GM13977 (cell line): Measurements from ENCODE around the gene SHROOM3.

ENCODE experiments used
- DNase-seq: peaks from one replicate; pipeline ENCODE4 v3.0.0; 2012; ENCODE audit warnings: low spot score
- in situ Hi-C: fragments of 300-500 bp; cut with MboI; formaldehyde crosslinking; loops from one replicate; pipeline ENCODE4 v1.12.0; 2022; ENCODE audit warnings: low sequenced_read_pairs, low pct_unique_long_range_greater_than_20kb, mixed read lengths, inconsistent platforms; ENCODE audit not compliant: unreplicated experiment
- TF ChIP-seq, protein P1 (sequence below): IDR thresholded peaks from 2 replicates; pipeline ENCODE4 v1.5.1; 2012; ENCODE audit warnings: mild to moderate bottlenecking, control low read depth; ENCODE audit not compliant: insufficient read depth; ENCODE audit errors: extremely low read depth, missing control alignments

Gene SHROOM3

DNA sequence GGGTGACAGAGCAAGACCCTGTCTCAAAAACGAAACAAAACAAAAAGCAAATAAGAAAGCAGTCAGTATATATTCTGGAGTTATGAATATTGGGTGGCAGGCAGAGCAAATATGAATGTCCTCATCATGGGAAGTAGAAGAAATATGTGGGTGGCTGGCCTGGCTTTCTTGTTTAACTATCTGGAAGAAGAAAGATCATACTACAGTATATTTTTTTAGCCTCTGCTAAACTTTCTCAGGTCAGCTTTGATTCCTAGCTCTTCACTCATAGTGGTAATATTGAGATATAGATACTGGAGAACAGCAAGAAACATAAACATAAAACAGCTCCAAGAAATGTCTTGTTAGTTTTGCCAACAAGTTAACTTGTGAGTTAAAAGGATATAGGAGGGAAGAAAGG is 270.4 kb downstream of the SHROOM3 start:
- in situ Hi-C loops = no loop called here
- TF ChIP-seq, protein P1, sequence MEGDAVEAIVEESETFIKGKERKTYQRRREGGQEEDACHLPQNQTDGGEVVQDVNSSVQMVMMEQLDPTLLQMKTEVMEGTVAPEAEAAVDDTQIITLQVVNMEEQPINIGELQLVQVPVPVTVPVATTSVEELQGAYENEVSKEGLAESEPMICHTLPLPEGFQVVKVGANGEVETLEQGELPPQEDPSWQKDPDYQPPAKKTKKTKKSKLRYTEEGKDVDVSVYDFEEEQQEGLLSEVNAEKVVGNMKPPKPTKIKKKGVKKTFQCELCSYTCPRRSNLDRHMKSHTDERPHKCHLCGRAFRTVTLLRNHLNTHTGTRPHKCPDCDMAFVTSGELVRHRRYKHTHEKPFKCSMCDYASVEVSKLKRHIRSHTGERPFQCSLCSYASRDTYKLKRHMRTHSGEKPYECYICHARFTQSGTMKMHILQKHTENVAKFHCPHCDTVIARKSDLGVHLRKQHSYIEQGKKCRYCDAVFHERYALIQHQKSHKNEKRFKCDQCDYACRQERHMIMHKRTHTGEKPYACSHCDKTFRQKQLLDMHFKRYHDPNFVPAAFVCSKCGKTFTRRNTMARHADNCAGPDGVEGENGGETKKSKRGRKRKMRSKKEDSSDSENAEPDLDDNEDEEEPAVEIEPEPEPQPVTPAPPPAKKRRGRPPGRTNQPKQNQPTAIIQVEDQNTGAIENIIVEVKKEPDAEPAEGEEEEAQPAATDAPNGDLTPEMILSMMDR = no peak
- no peak for DNase-seq

DNA sequence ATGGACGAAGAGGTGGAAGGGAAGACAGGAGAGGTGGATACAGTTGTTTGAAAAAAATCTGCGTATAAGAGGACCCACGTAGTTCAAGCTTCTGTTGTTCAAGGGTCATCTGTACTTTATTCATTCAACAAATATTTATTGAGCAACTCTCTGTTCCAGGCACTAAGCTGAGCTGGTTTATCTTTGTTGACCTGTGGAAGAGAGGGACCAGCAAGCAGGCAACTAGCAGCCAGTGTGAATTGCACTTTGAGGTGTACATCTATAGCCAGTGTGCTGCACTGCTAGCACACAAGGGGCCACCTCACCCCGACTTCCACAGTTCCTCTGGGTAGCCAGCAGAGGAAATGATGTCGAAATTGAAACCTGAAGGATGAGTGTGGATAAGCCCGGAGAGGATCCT is 271.6 kb downstream of the SHROOM3 start:
- TF ChIP-seq, protein P1 = no peak

DNA sequence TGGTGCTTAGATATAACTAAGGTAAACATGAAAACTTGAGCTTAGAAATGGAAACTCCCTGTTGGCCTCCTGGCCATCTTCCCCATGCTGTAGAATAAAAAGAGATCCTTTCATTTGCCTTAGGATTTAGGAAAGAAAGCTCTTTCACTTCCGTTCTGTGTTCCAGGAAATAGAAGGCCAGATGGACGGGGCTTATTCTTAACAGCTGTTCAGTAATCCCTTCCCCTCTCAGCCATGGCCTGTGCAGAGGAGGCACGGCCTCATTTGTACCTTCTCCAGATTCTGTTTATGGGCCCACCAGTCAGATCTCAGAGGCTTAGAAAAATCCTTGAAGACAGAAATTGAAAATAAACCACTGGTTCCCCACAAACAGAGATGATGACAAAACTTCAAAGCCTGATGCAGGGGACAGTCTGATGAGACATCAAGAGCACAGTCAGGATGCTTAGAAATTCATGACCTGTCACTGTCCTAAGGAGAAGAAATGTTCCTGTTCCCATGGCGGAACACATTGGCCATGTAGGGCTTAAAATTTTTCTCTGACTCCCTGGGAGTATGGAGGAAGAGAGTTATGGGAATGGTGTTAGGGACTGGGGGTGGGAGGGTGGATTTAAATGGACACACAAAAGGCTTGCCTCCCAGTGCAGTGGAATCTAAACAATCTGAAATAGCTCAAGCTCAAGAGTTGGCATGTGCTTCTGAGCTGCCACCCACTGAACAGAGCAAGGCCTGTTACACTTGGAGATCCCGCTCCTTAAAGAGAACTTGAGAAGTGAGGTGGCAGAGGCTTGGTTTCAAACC is 274.1 kb downstream of the SHROOM3 start:
- TF ChIP-seq, protein P1 = no peak
- in situ Hi-C loops = no loop called here
- no peak for DNase-seq

More for the DNA sequence above, 271.6 kb downstream of the SHROOM3 start:
- in situ Hi-C loops = no loop called here
- no peak for DNase-seq

DNA sequence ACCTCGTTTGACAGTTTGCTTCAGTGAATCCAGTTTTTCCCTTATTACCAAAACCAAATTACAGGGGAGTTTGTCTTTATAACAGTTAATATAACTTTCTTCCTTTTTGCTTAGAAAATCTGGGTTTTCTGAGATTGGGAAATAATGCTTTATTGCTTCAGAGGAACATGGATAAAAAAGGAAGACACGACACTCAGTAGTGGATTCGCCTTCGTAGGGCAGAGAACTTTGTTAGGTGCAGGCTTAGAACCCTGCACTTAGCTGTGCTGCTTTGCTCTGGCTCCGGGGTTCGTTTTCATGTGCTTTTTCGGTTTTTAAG is 274.7 kb downstream of the SHROOM3 start:
- TF ChIP-seq, protein P1 = no peak
- in situ Hi-C loops = no loop called here

DNA sequence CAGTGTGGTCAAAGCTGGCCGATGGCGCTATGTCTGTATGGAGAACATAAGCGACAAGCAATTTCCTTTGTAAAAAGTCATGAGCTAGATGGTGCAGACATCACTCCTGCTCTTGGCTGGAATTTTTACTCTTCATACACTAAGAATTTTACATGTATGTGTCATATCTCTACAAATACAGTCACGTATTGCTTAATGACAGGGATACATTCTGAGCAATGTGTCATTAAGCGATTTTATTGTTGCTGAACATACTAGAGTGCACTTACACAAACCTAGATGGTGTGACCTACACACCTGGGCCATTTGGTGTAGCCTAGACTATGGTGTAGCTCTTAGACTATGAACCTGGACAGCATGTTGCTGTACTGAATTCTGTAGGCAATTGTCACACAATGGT is 277.5 kb downstream of the SHROOM3 start:
- in situ Hi-C loops = no loop called here
- TF ChIP-seq, protein P1 = no peak
- no peak for DNase-seq

More for the DNA sequence above, 274.7 kb downstream of the SHROOM3 start:
- DNase-seq = no peak

DNA sequence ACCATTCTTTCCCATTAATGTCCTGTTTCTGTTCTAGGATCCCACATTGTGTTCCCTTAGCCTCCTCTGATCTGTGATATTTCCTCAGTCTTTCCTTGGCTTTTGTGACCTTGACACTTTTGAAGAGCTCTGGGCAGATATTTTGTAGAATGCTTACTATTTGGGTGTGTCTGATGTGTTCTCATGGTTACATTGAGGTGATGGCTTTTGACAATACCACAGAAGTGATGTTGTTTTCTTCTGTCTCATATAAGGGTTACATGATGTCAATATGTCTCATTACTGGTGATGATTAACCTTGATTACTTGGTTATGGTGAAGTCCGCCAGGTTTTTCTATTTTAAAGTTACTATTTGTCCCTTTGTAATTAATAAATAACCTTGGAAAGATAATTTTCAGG is 279.2 kb downstream of the SHROOM3 start:
- in situ Hi-C loops = no loop called here
- TF ChIP-seq, protein P1 = no peak
- DNase-seq = no peak
